Sigmoid colon (tissue), 4 donors: ENCODE results near the gene IGF2R.

Experiments used
- EP300 ChIP-seq, 4 donors: sonication (generic); formaldehyde crosslinking; IDR thresholded peaks; one replicate each; pipeline ENCODE4 v1.6.1; 2017; ENCODE audit warnings: antibody characterized with exemption in 4 of 4
- POLR2A ChIP-seq, 2 donors: fragments of 450-650 bp; IDR thresholded peaks; one replicate each; pipeline ENCODE4 v1.6.1; 2016; ENCODE audit warnings: antibody characterized with exemption in 2 of 2, mild to moderate bottlenecking in 2 of 2, moderate library complexity in 2 of 2
- TF ChIP-seq, protein P1 (sequence below), 4 experiments: fragments of 450-650 bp in 3 of 4; fragments of 200-600 bp in 1 of 4; IDR thresholded peaks; one replicate each; pipeline ENCODE4 v1.5.1; 2016 to 2019; ENCODE audit warnings: antibody characterized with exemption in 4 of 4, mild to moderate bottlenecking in 3 of 4, moderate library complexity in 2 of 4

DNA sequence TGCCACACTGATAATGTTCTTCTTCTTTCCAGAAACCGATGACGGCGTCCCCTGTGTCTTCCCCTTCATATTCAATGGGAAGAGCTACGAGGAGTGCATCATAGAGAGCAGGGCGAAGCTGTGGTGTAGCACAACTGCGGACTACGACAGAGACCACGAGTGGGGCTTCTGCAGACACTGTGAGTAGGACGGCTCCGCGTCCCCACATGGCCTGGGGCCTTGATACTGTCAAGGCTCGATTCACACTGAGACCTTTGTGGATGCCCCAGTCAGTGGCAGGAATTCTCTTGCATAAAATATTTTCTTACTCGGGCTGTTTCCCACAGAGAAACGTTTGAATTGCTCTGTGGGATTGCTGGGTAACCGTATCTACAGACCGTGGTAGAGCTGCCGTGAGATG lies 111.2 kb downstream of the IGF2R start:
- TF ChIP-seq, protein P1, sequence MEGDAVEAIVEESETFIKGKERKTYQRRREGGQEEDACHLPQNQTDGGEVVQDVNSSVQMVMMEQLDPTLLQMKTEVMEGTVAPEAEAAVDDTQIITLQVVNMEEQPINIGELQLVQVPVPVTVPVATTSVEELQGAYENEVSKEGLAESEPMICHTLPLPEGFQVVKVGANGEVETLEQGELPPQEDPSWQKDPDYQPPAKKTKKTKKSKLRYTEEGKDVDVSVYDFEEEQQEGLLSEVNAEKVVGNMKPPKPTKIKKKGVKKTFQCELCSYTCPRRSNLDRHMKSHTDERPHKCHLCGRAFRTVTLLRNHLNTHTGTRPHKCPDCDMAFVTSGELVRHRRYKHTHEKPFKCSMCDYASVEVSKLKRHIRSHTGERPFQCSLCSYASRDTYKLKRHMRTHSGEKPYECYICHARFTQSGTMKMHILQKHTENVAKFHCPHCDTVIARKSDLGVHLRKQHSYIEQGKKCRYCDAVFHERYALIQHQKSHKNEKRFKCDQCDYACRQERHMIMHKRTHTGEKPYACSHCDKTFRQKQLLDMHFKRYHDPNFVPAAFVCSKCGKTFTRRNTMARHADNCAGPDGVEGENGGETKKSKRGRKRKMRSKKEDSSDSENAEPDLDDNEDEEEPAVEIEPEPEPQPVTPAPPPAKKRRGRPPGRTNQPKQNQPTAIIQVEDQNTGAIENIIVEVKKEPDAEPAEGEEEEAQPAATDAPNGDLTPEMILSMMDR (IDR thresholded peaks at IDR 0.05) = no peak
- no peak for TF ChIP-seq EP300 (IDR thresholded peaks at IDR 0.05)
- TF ChIP-seq POLR2A (IDR thresholded peaks at IDR 0.05) = no peak
